GM15510 (cell line): ENCODE results near the gene OR11L1.

Source experiments
- POLR2A ChIP-seq: IDR thresholded peaks from 3 replicates; pipeline ENCODE4 v1.6.1; 2011; ENCODE audit warnings: borderline replicate concordance; ENCODE audit not compliant: insufficient read length; ENCODE audit errors: extremely low read depth

Gene OR11L1

DNA sequence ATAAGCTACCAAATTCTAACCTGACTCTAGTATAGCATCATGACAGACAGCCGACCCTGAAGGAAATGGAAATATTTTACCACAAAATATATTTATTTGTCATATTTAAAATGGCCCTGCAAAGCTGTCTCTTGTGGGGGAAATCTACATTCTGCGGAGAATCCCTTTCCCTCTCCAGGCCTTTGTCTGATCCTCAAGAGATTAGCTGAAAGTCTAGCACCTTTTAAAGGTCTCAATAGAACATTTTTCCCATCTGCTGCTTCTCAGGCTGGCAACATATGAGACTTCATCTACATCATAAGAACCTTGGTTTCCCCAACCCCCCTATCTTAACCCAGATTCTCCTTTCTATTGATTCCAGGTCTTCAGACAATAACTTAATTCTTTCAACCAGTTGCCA is 1.7 kb upstream of the OR11L1 start:
- TF ChIP-seq POLR2A, result no peak

DNA sequence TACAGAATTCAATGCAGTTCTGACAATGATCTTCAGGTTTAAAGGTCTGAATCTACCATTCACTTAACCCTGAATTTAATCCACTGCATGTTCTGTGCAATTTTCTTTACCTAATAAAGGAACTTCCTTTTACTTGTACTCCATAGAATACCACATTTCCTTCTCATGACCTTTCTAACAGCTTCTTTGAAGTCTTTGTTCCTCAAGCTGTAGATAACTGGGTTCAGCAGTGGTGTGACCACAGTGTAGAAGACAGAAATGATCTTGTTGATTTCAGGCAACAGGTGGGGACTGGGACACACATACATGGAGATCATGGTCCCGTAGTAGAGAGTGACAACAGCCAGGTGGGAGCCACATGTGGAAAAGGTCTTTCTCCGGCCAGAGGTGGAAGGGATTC is 878 bp downstream of the OR11L1 start:
- TF ChIP-seq POLR2A, result no peak

DNA sequence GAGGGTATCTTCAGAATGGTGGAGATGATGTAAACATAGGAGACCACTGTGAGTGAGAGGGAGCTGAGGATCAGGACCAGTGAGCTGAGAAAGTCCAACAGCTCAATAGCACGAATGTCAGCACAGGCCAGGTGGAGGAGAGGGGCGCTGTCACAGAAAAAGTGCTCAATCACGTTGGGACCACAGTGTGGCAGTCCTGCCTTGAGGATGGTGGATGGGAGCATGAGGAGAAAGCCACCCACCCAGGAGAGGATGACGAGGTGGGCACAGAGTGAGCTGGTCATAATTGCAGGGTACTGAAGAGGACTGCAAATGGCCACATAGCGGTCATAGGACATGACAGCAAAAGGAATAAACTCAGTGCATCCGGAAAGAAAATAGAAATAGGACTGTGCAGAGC is 8.1 kb downstream of the OR11L1 start:
- no peak for TF ChIP-seq POLR2A

DNA sequence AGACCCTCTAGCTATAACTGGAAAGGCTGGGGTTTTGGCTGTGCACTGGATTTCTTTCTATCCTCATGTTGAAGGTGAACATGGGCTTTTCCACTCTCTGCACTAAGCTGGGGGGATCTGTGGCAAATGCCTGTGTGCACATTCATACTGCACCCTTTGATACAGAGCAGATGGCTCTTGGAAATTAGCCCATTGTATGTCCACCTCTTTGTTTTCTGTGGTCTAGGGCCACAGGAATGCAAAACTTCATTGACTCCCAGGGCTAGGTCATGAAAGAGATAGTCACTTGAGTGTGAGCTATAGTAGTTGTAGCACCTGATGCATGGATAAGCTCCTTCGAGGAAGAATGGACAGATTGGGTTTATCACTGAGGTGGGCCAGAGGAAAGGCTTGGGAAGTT is 12.0 kb downstream of the OR11L1 start:
- no peak for TF ChIP-seq POLR2A

DNA sequence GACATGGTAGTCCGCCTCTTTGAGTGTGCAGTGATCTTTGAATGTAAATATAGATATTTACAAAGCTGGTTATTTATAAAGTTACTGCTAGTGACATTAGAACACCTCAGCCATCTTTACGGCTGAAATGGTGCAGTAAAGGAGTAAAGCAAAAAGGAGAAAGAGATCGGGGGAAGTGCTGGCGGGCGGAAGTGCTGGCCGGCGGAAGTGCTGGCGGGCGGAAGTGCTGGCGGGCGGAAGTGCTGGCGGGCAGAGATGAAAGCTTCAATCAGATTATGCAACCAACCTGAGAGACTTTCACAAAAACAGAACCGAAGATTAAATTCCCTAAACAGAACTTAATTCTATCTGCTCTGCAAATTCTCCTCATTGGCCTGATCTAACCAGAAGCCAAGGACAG is 16.3 kb downstream of the OR11L1 start:
- no peak for TF ChIP-seq POLR2A

DNA sequence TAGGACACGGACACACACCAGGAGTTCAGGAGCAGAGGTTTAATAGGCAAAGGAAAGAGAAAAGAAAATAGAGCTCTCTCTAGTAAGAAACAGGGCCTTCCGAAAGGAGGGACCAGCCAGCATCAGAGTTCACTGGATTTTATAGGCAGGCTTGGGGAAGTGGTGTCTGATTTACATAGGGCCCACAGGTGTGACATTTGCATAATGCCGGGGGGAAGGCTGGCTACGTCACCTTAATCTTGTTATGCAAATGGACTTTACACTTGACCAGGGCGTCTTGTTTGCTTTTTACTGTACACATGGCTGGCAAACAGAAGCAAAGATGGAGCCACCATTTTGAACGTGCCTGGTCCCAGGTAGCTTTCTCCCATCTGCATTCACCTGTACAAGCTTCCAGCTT is 17.7 kb downstream of the OR11L1 start, which contains the start of gene OR14A16:
OR14A16 (minus strand) TSS at position 97 of the 400 bp plus-strand sequence. CDS start 8,390 bp downstream, outside the sequence.
- TF ChIP-seq POLR2A, result no peak

DNA sequence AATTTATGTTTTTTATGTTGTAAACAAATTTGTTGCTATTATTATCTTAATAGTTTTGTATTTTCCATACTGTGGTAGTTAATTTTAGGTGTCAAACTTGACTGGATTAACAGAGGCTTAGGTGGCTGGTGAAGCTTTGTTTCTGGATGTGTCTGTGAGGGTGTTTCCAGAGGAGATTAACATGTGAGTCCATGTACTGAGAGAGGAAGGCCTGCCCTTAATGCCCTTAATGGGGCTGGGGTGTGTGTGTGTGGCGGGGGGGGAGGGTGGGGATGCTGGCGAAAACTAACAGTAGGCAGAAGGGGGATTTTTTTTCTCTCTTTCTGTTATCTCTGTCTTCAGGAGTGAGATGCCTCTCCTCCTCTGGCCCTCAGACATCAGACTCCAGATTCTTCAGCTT is 19.6 kb downstream of the OR11L1 start:
- TF ChIP-seq POLR2A, result no peak

DNA sequence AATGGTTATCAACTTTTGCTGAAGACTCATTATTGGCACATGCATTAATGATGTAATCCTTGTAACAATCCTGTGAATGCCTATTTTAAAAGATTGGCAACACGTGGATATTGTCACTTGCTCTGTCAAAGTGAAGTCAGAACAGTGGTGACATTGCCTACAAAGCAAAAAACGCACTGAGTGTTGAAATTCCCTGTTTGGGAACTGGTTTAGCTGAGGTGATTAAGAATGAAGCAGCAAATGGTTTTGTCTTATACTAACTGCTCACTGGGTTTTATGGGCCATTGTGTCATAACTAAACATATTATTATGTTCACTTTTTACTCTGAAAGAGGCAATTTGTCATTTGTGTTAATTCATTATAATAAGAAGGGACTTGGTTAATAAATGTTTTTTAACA is 29.1 kb downstream of the OR11L1 start:
- no peak for TF ChIP-seq POLR2A

DNA sequence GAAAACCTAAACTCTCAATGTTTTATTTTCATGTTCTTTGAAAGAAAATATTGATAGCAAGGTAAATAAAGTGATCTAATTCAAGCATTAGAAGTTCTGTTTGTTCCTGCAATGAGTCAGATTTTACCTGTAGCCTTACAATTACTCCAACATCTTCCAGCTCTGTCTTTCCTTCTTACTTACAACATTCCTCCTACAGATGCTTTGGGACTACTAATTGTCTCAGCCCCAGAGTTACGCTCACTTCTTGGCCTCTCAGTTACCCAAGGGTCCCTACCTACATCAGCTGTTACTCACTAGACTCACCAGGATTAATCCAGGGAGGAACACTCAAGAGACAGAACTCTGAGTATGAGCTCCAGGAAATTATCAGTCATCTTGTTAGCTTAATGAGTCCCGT is 44.2 kb downstream of the OR11L1 start:
- TF ChIP-seq POLR2A, result no peak
